CD4-positive, alpha-beta T cell treated with Interleukin-21 for 1 hour (primary cell): ENCODE data around the gene DOCK2.

Experiments used
- DNase-seq: peaks from one replicate; pipeline ENCODE4 v3.0.0-alpha.2; 2020

DOCK2 gene

GRCh38 chr5:169999621-170000020, 362.5 kb downstream of the DOCK2 start:
- no peak for DNase-seq

- no peak for DNase-seq
Observed at GRCh38 chr5:170000155-170000554, 363.1 kb downstream of the DOCK2 start.

- no peak for DNase-seq
Observed at GRCh38 chr5:170006021-170006420, 368.9 kb downstream of the DOCK2 start.

- no peak for DNase-seq
Observed at GRCh38 chr5:170008376-170008775, 371.3 kb downstream of the DOCK2 start.

GRCh38 chr5:170010595-170010994, 373.5 kb downstream of the DOCK2 start:
- DNase-seq = no peak

GRCh38 chr5:170011751-170012150, 374.7 kb downstream of the DOCK2 start:
- DNase-seq = no peak

- DNase-seq = no peak
Observed at GRCh38 chr5:170012622-170013021, 375.5 kb downstream of the DOCK2 start.

- no peak for DNase-seq
Observed at GRCh38 chr5:170020423-170020822, 383.3 kb downstream of the DOCK2 start.

- DNase-seq = no peak
Observed at GRCh38 chr5:170021506-170021905, 384.4 kb downstream of the DOCK2 start.

- no peak for DNase-seq
Observed at GRCh38 chr5:170025853-170026252, 388.8 kb downstream of the DOCK2 start.

GRCh38 chr5:170028124-170028523, 391.0 kb downstream of the DOCK2 start:
- no peak for DNase-seq

GRCh38 chr5:170034231-170034630, 397.2 kb downstream of the DOCK2 start:
- no peak for DNase-seq

- no peak for DNase-seq
Observed at GRCh38 chr5:170038241-170038640, 401.2 kb downstream of the DOCK2 start.

- no peak for DNase-seq
Observed at GRCh38 chr5:170039830-170040229, 402.8 kb downstream of the DOCK2 start.

- no peak for DNase-seq
Observed at GRCh38 chr5:170046241-170046640, 409.2 kb downstream of the DOCK2 start.

- DNase-seq = no peak
Observed at GRCh38 chr5:170049713-170050112, 412.6 kb downstream of the DOCK2 start.

- DNase-seq = no peak
Observed at GRCh38 chr5:170053896-170054295, 416.8 kb downstream of the DOCK2 start.

- DNase-seq = no peak
Observed at GRCh38 chr5:170055606-170056005, 418.5 kb downstream of the DOCK2 start.

- DNase-seq = no peak
Observed at GRCh38 chr5:170056561-170057267, 419.6 kb downstream of the DOCK2 start.

- no peak for DNase-seq
Observed at GRCh38 chr5:170057311-170057710, 420.2 kb downstream of the DOCK2 start.

GRCh38 chr5:170059221-170059620, 422.1 kb downstream of the DOCK2 start:
- DNase-seq = no peak

- no peak for DNase-seq
Observed at GRCh38 chr5:170067152-170067551, 430.1 kb downstream of the DOCK2 start.

- no peak for DNase-seq
Observed at GRCh38 chr5:170067574-170068170, 430.6 kb downstream of the DOCK2 start.

GRCh38 chr5:170069512-170069911, 432.4 kb downstream of the DOCK2 start:
- DNase-seq = no peak
